Measurements from ENCODE around the gene KIF5C. TPM values are rescaled to one million over a fixed set of nuclear protein-coding genes. Genes with fewer than 3 reads are reported as not detected.
"Not testable (repeated sequence)": the region's sequence is repeated elsewhere in the genome, so short reads cannot be mapped to it uniquely, and the experiment has no call there.

Gene KIF5C
- total and polyA plus RNA-seq, 9 donors, result 0.73 to 18.7 (median 3.3) TPM

- WGBS, 3 donors, result 41 to 43% (median 42%) methylated on average over 7 of the region's 7 CpGs
- H3K9me3 ChIP-seq, result no peaks in the 10 kb centered on the region
- peaks cover 3% of the 10 kb centered on the region for H3K4me1 ChIP-seq (ENCODE audit: insufficient read depth)
- H3K36me3 ChIP-seq, result no peaks in the 10 kb centered on the region
- DNase-seq, result no peak
- TF ChIP-seq EP300 (IDR thresholded peaks at IDR 0.05), result no peak
- no peak for TF ChIP-seq CTCF (IDR thresholded peaks at IDR 0.05)
- TF ChIP-seq POLR2A (IDR thresholded peaks at IDR 0.05), result no peak
- no peaks in the 10 kb centered on the region for H3K27me3 ChIP-seq
- H3K4me3 ChIP-seq, result no peak overlapping the region
- no peak overlapping the region for H3K27ac ChIP-seq
- intact Hi-C loops (cut with DNase I), result no loop called here
These were observed 103.1 kb downstream of the KIF5C start for GRCh38 chr2:148978026-148978685.

- 15 to 30% (median 18%) methylated on average over 2 of the region's 2 CpGs for WGBS, 3 donors
- DNase-seq, result peak in 1 of 5 donors; percentile 42
- H3K9me3 ChIP-seq, result no peaks in the 10 kb centered on the region
These were observed 103.7 kb downstream of the KIF5C start for GRCh38 chr2:148978706-148979105.

GRCh38 chr2:148979164-148979918 is 104.3 kb downstream of the KIF5C start:
- intact Hi-C loops (cut with DNase I), result no loop called here
- no peaks in the 10 kb centered on the region for H3K27me3 ChIP-seq

More at GRCh38 chr2:148978706-148979105, 103.7 kb downstream of the KIF5C start:
- Histone ChIP-seq H3K36me3 (no peaks in the 10 kb centered on the region), H3K4me1 (ENCODE audit: insufficient read depth) (peaks cover 3% of the 10 kb centered on the region), H3K4me3 (no peak overlapping the region), H3K27me3 (no peaks in the 10 kb centered on the region), H3K27ac (no peak overlapping the region)
- TF ChIP-seq CTCF (IDR thresholded peaks at IDR 0.05) (no peak), POLR2A (IDR thresholded peaks at IDR 0.05) (no peak), EP300 (IDR thresholded peaks at IDR 0.05) (no peak)
- intact Hi-C loops (cut with DNase I), result no loop called here

GRCh38 chr2:148979919-148980277 is 104.9 kb downstream of the KIF5C start:
- TF ChIP-seq CTCF (IDR thresholded peaks at IDR 0.05) (no peak), EP300 (IDR thresholded peaks at IDR 0.05) (no peak), POLR2A (IDR thresholded peaks at IDR 0.05) (no peak)
- DNase-seq, result no peak
- Histone ChIP-seq H3K4me1 (ENCODE audit: insufficient read depth) (peaks cover 3% of the 10 kb centered on the region), H3K9me3 (no peaks in the 10 kb centered on the region), H3K27ac (no peak overlapping the region), H3K4me3 (no peak overlapping the region), H3K36me3 (no peaks in the 10 kb centered on the region), H3K27me3 (no peaks in the 10 kb centered on the region)
- 36 to 47% (median 41%) methylated on average over 4 of the region's 4 CpGs for WGBS, 3 donors
- intact Hi-C loops (cut with DNase I), result no loop called here

More at GRCh38 chr2:148979164-148979918, 104.3 kb downstream of the KIF5C start:
- TF ChIP-seq POLR2A (IDR thresholded peaks at IDR 0.05) (no peak), CTCF (IDR thresholded peaks at IDR 0.05) (no peak), EP300 (IDR thresholded peaks at IDR 0.05) (no peak)
- H3K4me1 ChIP-seq (ENCODE audit: insufficient read depth), result peaks cover 3% of the 10 kb centered on the region
- DNase-seq, result no peak
- 40 to 48% (median 43%) methylated on average over 6 of the region's 6 CpGs for WGBS, 3 donors
- H3K9me3 ChIP-seq, result no peaks in the 10 kb centered on the region
- no peaks in the 10 kb centered on the region for H3K36me3 ChIP-seq
- H3K27ac ChIP-seq, result no peak overlapping the region
- H3K4me3 ChIP-seq, result no peak overlapping the region

- H3K4me1 ChIP-seq (ENCODE audit: insufficient read depth); intact Hi-C loops (cut with DNase I); H3K9me3 ChIP-seq; H3K27ac ChIP-seq; H3K4me3 ChIP-seq; DNase-seq; H3K27me3 ChIP-seq; H3K36me3 ChIP-seq: not testable (repeated sequence)
- 91 to 95% (median 92%) methylated on average over 3 of the region's 3 CpGs for WGBS, 3 donors
These were observed 105.5 kb downstream of the KIF5C start for GRCh38 chr2:148980496-148980895.
